NCI-H82 treated with DMSO at 0.1 percent for 48 hours (cell line): Measurements from ENCODE around the gene DDO.
"Not testable (repeated sequence)": the region's sequence is repeated elsewhere in the genome, so short reads cannot be mapped to it uniquely, and the experiment has no call there.

Experiments
- DNase-seq: peaks from one replicate; lab custom pipeline; 2025; ENCODE audit not compliant: unreplicated experiment; lab: John Stamatoyannopoulos, UW

DDO gene

DNA sequence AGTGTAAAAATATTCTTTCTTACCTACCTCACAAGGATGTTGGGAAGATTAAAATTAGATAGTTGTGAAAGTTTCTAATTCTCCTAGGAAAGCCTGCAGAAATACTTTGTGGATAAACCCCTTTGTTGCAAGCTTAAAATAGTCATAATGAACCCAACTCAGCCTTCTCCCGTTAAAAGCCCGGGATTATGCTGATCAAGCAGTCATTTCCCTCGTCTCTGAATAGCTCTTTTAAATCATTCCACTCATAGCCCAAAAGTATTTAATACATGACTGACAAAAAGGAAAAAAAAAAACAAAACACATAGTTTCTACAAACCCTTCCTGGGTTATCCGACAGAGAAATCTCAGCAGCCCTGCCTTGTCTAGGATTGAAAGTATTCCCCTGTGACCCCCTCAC lies 46.3 kb downstream of the DDO start:
- no peak for DNase-seq

DNA sequence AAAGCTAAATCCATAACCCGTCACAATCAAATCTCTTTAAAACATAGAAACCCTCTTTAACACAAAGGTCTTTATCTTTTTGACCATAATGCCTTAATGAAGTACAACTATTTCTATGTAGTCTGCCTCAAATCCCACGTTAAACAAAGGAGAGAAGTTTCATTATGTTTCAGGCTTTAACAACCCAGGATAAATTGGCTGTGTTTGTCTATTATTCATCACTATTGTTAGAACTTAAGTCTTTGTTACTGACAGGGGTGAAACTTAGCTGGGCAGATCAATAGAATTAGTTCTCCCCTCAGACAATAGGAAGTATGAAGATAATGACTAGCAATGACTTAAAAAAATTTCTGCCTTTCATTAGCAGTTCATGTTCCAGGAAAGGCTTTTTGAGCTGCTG lies 47.1 kb downstream of the DDO start:
- no peak for DNase-seq

DNA sequence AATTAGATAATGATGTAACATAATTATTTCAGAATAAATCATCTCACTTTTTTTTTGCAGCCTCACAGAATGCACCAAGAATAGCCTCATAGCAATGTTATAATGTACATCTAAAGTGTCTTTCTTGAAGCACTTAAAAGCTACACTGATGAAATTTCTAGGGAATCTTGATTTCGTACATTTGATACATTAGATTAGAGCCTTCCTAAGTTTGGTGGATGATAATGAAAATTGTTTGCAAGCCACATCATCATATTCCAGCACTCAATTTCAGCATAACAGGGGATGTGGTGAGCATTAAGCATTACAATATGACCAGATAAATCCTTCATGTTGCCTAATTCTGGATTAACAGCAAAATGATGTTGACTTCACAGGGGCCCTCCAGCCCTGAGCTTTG lies 47.5 kb downstream of the DDO start:
- no peak for DNase-seq

GRCh38 chr6:110366975-110367374 lies 48.4 kb downstream of the DDO start:
- DNase-seq = no peak

DNA sequence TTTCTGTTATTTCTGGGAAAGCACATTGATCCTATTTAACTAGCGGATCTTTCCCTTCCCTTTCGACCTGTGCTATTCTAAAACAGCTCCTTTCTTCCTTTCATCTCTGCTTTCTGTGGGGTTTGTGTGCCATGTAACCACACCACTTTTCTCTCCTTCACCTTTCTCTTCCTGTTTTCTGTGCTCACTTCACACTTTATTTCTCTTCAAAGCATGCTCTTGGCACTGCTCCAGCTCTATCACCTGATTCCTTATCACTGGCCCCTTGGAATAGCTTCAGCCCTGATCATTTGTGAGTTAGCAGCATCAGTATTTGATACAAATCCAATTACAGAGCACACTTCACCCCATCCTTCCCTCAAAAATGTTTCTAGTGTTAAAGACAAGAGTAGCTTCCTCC lies 49.1 kb downstream of the DDO start:
- DNase-seq = no peak

- DNase-seq = no peak
Observed at GRCh38 chr6:110364364-110365105, 50.8 kb downstream of the DDO start.

- no peak for DNase-seq
Observed at GRCh38 chr6:110363748-110364147, 51.6 kb downstream of the DDO start.

- DNase-seq = no peak
Observed at GRCh38 chr6:110360676-110361075, 54.7 kb downstream of the DDO start.

DNA sequence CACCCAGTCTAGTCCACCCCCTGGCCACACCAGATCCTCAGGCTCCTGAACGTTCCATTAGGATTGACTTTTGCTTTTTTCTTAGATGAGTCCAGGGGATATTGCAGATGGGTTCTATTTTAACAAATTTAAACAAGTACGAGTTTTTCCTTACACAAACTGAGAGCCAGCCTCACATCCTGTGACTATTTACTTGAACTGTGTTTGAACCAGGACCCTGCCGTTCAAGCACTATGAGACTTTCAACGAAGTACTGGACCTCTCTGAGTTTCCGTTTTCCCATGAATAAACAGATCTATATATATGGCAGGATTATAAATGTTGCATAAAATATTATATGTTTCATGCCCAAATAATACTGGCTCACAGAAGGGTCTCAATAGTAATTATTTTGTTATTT lies 55.8 kb downstream of the DDO start:
- DNase-seq = no peak

DNA sequence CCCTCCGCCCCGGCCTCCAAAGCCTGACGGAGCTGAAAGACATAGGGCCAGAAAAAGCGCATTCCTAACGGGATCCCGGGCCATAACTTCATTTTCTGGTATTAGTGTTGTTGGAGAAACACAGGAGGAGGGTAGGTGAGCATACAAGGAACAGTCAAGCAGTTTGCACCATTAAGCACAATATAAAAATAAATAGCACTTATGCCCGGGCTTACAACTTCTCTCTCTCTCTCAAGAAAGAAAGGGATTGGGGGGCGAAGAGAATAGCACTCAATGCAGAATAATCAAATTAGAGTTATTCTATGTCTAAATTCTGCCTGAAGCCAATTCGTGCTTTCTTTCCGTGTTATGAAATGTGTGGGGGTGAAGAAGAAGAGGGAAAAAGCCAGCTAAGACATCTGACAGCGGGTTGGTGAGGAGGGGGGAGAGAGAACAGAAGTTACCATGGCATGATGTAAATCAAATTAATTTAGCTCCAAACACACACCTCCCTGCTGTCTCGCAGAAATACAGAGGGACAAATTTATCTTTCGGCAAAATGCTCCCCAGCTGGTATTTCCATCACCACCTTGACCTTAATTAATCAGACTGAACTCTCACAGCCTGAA lies 56.7 kb downstream of the DDO start:
- DNase-seq = peak; percentile 16

- no peak for DNase-seq
Observed at GRCh38 chr6:110357664-110358552, 57.5 kb downstream of the DDO start, which contains the start of gene METTL24. METTL24 (minus strand) TSS chr6:110358349; CDS start chr6:110358272, 77 bp downstream.

GRCh38 chr6:110357298-110357663 lies 58.1 kb downstream of the DDO start:
- DNase-seq = peak; percentile 88

- no peak for DNase-seq
Observed at GRCh38 chr6:110356778-110357177, 58.6 kb downstream of the DDO start.

- DNase-seq = peak; percentile 51
Observed at GRCh38 chr6:110355727-110356126, 59.6 kb downstream of the DDO start.

GRCh38 chr6:110355022-110355421 lies 60.4 kb downstream of the DDO start:
- no peak for DNase-seq

GRCh38 chr6:110354153-110354552 lies 61.2 kb downstream of the DDO start:
- DNase-seq = no peak

- DNase-seq = no peak
Observed at GRCh38 chr6:110353457-110354001, 61.8 kb downstream of the DDO start.

DNA sequence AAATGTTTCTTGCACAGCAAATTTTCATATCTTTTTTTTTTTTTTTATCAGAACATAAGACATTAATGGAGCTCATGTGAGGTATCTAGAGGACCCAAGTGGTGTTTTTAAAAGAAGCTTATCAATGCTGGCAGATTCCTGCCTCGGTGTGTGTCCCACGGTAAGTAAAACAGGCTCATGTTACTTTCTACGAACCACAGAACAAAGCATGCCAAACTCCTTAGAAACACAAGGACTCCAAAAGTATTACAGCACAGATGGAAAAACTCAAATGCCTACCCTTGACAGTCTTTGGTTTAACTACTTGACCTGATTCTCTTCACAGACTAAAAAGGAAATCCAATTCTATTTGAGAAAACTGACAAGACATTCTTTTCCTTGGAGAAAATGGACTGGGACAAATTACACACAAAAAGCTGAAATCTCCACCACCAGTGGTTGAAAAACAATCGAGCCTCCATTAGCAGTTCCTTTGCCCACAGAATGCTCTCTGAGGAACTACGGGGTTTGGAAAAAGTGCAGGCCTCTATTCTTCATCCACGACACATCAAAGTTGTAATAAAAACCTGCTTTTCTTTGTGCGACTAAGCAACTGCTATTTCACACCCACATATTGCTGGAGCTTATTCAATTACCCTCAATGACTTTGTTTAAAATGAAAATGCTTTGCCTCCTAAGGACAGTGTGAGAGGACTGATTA lies 62.7 kb downstream of the DDO start:
- no peak for DNase-seq

DNA sequence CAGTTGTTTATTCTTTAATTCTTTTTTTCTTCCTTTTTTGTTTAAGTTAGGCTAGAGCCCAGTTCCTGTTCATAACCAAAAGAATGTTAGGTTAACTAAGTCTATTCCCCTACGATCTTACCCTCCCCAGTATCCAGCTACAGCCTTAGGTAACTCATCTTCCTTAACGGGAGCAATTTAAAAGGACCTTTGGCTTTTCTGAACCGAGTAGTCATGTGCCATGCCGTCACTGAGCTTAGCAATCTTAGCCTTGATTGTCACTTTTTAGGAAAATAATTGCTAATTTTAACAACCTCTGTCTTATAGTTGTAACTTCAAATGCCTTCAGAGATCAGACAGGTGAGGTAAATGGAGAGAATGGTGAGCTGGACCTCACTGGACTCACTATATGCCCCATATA lies 63.4 kb downstream of the DDO start:
- no peak for DNase-seq

DNA sequence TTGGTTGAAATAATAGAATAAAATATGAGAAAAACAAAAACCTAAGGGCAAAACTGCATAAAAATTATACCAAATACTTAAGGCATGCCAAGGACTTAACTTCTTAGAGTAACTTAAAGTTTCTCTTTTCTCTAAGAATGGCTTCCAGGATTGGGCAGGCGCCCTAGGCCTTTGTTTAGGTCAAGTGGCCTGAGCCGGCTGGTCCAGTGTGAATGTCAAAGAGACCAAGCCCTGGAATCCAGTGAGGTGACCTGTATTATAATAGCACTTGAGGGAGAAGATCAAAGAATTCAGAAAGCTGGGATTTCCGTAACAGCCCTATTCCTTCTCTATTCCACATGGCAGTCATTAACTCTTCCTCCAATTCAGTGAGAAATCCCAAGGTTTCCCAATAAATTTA lies 63.8 kb downstream of the DDO start:
- DNase-seq = no peak

DNA sequence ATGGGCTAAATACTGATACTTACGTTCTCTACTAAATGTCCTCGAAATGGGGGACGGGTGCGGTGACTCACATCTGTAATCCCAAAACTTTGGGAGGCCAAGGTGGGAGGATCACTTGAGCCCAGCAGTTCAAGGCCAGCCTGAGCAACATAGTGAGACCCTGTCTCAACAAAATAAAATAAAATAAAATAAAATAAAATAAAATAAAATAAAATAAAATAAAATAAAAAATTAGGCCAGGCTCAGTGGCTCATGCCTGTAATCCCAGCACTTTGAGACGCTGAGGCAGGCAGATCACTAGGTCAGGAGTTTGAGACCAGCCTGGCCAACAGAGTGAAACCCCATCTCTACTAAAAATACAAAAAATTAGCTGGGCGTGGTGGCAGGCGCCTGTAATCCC lies 64.8 kb downstream of the DDO start:
- not testable (repeated sequence) for DNase-seq
